Parathyroid adenoma (tissue), 2 donors: ENCODE data around the gene CUL9.

Source experiments
- H2AFZ ChIP-seq: fragments of 300-600 bp; sonication (generic); one replicate; pipeline ENCODE4 v1.7.0; 2017; ENCODE audit warnings: antibody characterized with exemption, mild to moderate bottlenecking
- H3K27ac ChIP-seq: fragments of 300-600 bp; sonication (generic); one replicate; pipeline ENCODE4 v1.7.0; 2017
- H3K27me3 ChIP-seq: fragments of 300-600 bp; sonication (generic); one replicate; pipeline ENCODE4 v1.7.0; 2017; ENCODE audit warnings: low read length; ENCODE audit not compliant: control insufficient read depth, insufficient read depth
- H3K36me3 ChIP-seq: fragments of 300-600 bp; sonication (generic); one replicate; pipeline ENCODE4 v1.7.0; 2017; ENCODE audit warnings: low read length; ENCODE audit not compliant: control insufficient read depth, insufficient read depth
- H3K4me1 ChIP-seq: fragments of 300-600 bp; sonication (generic); one replicate; pipeline ENCODE4 v1.7.0; 2017; ENCODE audit warnings: control low read depth
- H3K4me2 ChIP-seq: fragments of 300-600 bp; sonication (generic); one replicate; pipeline ENCODE4 v1.7.0; 2017; ENCODE audit warnings: low read length
- H3K4me3 ChIP-seq: fragments of 300-600 bp; sonication (generic); one replicate; pipeline ENCODE4 v1.7.0; 2017; ENCODE audit warnings: low read depth, low read length
- H3K79me2 ChIP-seq: fragments of 300-600 bp; sonication (generic); one replicate; pipeline ENCODE4 v1.7.0; 2017; ENCODE audit warnings: control low read depth
- H3K9ac ChIP-seq: fragments of 300-600 bp; sonication (generic); one replicate; pipeline ENCODE4 v1.7.0; 2017; ENCODE audit warnings: mild to moderate bottlenecking
- H3K9me3 ChIP-seq: fragments of 300-600 bp; sonication (generic); one replicate; pipeline ENCODE4 v1.7.0; 2017; ENCODE audit warnings: low read length; ENCODE audit not compliant: control insufficient read depth
- TF ChIP-seq, protein P1 (sequence below): fragments of 300-600 bp; sonication (generic); IDR thresholded peaks from one replicate; pipeline ENCODE4 v1.7.0; 2017; ENCODE audit warnings: antibody characterized with exemption, mild to moderate bottlenecking
- donor health status: primary hyperparathyroidism.

CUL9 gene

DNA sequence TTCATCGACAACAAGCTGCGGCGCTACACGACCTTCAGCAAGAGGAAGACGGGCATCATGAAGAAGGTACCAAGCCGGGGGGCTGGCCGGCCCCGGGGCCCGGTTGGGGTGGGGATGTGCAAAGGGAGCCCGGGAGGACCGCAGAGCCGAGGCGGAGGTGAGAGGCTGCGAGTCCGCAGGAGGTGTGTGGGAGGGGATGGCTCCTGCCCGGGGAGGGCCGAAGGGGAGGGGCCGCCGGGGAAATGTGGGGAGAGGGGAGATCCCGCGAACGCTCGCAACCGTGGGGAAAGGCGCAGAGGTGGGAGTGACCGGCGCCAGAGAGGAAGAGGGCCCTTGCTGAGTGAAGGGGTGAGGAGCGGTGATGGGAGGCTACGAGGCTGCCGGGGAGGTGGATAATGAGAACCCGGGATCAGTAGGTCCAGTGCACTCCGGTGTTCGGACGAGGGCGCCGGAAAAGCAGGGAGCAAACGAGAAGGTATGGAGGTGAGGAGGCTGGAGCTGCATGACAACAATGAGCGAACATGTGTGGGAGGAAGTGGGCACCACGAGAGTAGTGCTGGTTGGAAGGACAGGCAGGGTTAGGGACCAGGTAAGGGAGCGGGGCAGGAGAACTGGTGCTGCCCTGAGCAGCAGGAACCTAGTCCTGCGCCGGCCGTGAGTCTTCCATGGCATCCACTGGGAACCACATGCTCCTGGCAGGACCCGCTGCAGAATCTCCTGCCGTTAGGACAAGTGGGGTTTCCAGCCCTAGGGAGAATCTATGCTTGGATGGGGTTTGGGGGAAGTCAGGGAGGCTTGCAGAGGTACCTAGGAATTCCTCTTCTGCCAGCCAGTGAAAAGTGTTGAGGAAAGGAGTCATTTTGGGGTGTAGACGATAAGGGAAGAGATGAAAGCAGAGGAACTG is 9.6 kb upstream of the CUL9 start:
- Histone ChIP-seq H3K9me3 (no peaks in the 10 kb centered on the region), H3K79me2 (peaks cover 7% of the 10 kb centered on the region), H3K36me3 (no peaks in the 10 kb centered on the region), H2AFZ (peak overlapping the region; percentile 4), H3K9ac (peak overlapping the region; percentile 96), H3K27me3 (no peaks in the 10 kb centered on the region), H3K4me1 (peaks cover 21% of the 10 kb centered on the region), H3K4me3 (peak overlapping the region; percentile 88), H3K27ac (peak overlapping the region; percentile 98), H3K4me2 (peak overlapping the region; percentile 100)
- TF ChIP-seq, protein P1, sequence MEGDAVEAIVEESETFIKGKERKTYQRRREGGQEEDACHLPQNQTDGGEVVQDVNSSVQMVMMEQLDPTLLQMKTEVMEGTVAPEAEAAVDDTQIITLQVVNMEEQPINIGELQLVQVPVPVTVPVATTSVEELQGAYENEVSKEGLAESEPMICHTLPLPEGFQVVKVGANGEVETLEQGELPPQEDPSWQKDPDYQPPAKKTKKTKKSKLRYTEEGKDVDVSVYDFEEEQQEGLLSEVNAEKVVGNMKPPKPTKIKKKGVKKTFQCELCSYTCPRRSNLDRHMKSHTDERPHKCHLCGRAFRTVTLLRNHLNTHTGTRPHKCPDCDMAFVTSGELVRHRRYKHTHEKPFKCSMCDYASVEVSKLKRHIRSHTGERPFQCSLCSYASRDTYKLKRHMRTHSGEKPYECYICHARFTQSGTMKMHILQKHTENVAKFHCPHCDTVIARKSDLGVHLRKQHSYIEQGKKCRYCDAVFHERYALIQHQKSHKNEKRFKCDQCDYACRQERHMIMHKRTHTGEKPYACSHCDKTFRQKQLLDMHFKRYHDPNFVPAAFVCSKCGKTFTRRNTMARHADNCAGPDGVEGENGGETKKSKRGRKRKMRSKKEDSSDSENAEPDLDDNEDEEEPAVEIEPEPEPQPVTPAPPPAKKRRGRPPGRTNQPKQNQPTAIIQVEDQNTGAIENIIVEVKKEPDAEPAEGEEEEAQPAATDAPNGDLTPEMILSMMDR: no peak

DNA sequence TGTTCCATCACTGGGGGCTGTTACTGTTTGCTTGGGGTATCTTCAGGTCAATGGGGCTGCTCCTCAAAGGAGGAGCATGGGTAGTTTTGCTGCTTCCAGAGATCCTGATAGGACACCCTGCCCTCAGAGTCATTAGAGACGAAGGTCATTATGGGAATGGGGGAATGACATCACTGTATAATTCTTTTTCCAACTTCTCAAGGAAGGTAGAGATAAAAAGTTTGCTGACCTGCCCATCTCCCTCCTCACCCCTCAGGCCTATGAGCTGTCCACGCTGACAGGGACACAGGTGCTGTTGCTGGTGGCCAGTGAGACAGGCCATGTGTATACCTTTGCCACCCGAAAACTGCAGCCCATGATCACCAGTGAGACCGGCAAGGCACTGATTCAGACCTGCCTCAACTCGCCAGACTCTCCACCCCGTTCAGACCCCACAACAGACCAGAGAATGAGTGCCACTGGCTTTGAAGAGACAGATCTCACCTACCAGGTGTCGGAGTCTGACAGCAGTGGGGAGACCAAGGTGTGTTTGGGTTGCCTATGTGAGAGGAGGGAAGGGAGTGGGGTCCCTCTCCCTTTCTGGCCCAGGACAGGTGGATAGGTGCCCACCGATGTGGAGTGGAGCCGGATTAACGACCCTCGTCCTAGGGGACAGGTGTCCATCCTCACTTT is 8.3 kb upstream of the CUL9 start:
- Histone ChIP-seq H3K27ac (peak overlapping the region; percentile 98), H3K4me2 (peak overlapping the region; percentile 100), H3K36me3 (no peaks in the 10 kb centered on the region), H3K4me3 (peak overlapping the region; percentile 88), H3K4me1 (peaks cover 21% of the 10 kb centered on the region), H3K79me2 (peaks cover 10% of the 10 kb centered on the region), H3K9me3 (no peaks in the 10 kb centered on the region), H3K9ac (no peak overlapping the region), H2AFZ (no peak overlapping the region), H3K27me3 (no peaks in the 10 kb centered on the region)
- TF ChIP-seq, protein P1: no peak

DNA sequence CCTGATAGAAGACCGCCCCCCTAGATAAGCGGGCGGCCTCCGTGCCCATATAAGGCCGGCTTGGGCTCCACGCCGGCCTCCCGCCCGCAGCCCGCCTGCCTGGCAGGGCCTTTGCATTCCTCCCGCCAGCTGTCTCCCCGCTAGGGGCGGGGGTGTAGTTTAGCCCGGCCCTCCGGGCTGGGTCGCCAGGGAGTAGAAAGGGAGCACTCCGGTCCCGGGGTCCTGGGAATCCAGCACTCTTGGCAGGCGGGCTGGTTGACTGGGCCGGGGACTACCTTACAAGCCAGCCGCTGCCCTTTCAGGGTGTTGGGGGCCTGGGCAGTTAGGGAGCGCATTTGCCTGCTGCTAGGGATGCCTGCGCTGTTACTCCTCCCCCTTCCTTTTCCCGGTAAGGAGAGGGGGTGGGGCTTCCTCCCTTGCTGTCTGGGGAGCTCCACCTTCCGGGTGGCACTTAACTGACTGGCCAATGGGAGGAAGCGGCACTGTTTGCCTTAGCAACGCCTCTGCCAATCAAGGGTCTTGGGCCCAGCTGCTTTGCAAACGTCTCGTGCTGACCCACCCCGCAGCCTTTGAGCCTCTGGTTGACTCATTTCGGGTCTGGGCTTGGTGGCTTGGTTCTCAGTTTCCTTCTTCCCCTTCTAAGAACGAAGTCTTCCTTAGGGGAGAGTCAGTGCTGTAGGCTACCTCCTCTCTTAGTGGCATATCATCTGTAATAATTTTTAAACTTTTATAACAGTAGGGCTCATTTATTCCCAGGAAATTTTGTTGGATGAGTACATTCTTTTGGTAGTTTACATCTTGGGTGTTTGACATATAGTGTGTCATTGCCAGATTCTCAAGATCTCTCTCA is 7.5 kb upstream of the CUL9 start:
- H3K79me2 ChIP-seq: peaks cover 10% of the 10 kb centered on the region
- H3K27me3 ChIP-seq: no peaks in the 10 kb centered on the region
- peak overlapping the region; percentile 88 for H3K4me3 ChIP-seq
- peak overlapping the region; percentile 98 for H3K27ac ChIP-seq
- peak overlapping the region; percentile 100 for H3K4me2 ChIP-seq
- TF ChIP-seq, protein P1: peak; percentile 30
- H3K9ac ChIP-seq: peak overlapping the region; percentile 16
- peaks cover 21% of the 10 kb centered on the region for H3K4me1 ChIP-seq
- H2AFZ ChIP-seq: peak overlapping the region; percentile 81
- no peaks in the 10 kb centered on the region for H3K36me3 ChIP-seq
- no peaks in the 10 kb centered on the region for H3K9me3 ChIP-seq

DNA sequence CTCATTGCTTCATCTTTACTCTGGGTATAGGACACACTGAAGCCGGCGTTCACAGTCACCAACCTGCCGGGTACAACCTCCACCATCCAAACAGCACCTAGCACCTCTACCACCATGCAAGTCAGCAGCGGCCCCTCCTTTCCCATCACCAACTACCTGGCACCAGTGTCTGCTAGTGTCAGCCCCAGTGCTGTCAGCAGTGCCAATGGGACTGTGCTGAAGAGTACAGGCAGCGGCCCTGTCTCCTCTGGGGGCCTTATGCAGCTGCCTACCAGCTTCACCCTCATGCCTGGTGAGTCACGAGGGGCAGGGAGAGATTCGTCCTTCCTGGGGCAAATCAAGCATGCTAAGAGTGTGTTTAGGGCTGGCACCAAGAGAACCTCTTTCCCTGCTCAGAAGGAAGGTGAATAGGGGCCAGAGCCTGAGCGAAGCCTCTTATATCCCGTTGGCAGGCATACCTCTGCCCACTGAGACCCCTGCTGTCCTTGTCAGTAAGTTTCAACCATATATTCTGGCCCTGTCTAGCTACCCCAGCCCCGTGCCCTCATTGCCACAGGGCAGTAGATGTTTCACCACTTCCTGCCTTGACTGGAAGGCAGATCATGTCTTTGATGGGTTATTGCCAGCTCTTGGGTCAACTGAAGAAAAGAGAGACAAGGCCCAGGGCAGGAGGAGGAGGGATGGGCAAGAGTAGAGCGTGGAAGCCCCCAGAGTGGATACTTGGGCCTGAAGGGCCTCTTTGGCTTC is 6.1 kb upstream of the CUL9 start:
- peaks cover 10% of the 10 kb centered on the region for H3K79me2 ChIP-seq
- H3K4me3 ChIP-seq: no peak overlapping the region
- H3K9ac ChIP-seq: no peak overlapping the region
- no peak overlapping the region for H3K4me2 ChIP-seq
- TF ChIP-seq, protein P1: no peak
- no peaks in the 10 kb centered on the region for H3K27me3 ChIP-seq
- no peaks in the 10 kb centered on the region for H3K36me3 ChIP-seq
- peaks cover 21% of the 10 kb centered on the region for H3K4me1 ChIP-seq
- H3K9me3 ChIP-seq: no peaks in the 10 kb centered on the region
- H3K27ac ChIP-seq: peak overlapping the region; percentile 98
- H2AFZ ChIP-seq: no peak overlapping the region
